LoVo (cell line): ENCODE results near the gene CCL1.
"Not testable (repeated sequence)": the region's sequence is repeated elsewhere in the genome, so short reads cannot be mapped to it uniquely, and the experiment has no call there.

ENCODE experiments used
- DNase-seq: peaks from one replicate; pipeline ENCODE4 v3.0.0-alpha.2; 2016; ENCODE audit warnings: low spot score

The CCL1 gene

DNA sequence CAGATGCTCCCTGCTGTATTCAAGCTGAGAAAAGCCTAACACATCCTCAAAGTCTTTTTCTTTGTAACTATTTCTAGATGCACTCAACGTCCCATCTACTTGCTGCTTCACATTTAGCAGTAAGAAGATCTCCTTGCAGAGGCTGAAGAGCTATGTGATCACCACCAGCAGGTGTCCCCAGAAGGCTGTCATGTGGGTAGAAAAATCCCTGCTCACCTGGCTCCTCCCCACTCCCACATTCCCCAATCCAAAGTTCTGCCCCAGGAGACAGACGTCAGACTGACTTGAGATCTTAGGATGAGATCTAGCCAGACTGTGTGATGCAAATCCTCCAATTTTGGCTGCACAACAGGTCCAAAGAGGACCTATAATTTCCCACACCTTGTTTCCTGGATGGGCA lies 5.6 kb downstream of the CCL1 start:
- DNase-seq, result no peak

DNA sequence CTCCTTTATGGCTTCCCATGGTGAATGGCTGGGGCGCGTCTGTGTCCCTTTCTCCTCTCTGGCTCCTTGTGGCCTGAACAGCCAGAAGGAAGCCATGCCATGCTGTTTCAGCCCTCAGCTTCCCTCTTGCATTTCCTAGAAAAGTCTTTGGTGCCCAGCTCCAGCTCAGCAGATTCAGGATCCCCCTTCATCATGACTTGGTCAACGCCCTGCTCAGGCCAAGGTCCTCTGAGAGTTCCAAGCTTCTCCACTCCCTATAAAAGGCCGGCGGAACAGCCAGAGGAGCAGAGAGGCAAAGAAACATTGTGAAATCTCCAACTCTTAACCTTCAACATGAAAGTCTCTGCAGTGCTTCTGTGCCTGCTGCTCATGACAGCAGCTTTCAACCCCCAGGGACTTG lies 6.8 kb downstream of the CCL1 start, which contains the start of gene CCL13:
Gene CCL13 (plus strand): TSS at position 287 of the 400 bp plus-strand sequence. CDS start 47 bp downstream, at position 334.
- no peak for DNase-seq

DNA sequence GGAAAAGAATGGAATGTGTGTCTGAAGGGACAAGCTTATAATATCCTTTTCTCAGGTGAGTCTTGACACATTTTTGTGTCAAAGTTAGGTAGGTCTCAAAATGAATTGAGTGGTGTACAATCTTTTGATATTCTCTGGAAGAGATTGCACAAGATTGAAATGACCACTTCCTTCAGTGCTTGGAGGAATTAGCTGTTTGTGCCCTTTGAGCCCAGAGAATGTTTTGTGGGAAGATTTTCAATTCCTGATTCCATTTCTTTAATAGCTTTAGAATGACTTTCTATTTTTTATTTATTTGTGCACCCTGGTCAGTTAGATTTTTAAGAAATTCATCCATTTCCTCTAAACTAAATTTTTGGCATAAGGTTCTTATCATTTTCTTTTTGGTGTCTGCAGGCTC lies 8.4 kb downstream of the CCL1 start:
- DNase-seq, result no peak

DNA sequence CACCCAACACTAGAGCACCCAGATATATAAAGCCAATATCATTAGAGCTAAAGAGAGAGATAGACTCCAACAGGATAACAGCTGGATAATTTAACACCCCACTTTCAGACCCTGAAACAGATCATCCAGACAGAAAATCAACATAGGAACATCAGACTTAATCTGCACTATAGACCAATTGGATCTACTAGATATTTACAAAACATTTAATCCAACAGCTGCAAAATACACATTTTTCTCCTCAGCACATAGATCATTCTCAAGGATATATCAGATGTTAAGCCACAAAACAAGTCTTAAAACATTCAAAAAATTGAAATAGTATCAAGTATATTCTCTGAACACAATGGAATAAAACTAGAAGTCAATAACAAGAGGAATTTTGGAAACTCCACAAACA lies 10.8 kb downstream of the CCL1 start:
- DNase-seq, result no peak

DNA sequence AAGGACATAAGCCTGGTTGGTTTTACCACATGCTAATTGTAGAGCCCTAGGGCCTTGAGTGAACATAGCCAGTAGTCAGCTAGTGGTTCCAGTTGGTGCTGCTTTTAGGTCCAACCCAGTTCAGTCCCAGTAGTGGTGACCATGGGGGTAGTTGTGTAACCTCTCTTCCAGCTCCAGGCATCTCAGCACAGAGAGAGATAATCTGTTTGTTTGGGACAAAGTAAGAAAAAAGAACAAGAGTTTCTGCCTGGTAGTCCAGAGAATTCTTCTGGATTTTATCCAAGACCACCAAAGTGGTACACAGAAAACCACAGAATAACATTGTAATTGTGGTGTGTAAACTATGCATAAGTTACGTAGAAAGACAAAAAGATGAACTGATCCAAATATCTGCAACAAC lies 11.9 kb downstream of the CCL1 start:
- no peak for DNase-seq

DNA sequence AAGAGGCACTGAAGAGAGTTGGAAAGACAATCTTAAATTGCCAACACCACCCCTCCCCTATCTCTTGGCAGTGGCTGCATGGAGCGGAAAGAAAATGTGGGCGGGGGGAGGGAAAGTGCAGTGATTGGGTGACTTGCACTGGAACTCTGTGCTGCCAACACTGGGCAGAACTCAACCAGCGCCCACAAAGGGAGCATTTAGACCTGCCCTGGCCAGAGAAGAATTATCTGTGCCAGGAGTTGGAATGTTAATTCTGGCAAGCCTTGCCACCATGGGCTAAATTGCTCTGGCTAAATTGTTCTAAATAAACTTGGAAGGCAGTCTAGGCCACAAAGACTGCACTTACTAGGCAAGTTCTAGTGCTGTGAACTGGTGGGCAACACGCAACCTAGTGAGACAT lies 13.3 kb downstream of the CCL1 start:
- no peak for DNase-seq

DNA sequence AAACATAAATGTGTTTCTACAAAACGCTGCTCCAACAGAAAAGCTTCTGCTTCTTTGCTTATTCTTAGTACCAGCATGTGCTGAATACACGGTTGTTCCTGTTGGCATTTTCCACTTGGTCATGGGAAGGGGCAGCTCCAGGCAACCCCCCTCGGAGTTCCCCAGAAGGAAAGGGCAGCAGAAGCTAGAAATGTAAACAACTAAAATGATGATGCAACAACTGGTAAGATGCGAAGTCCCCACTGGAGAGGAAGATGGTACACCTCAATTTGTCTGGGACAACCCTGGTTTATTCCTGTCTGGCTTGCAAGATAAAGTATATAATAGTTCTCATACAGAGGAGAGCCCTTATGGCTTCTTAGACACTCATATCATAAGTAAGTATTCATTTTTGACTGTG lies 16.0 kb downstream of the CCL1 start:
- no peak for DNase-seq

DNA sequence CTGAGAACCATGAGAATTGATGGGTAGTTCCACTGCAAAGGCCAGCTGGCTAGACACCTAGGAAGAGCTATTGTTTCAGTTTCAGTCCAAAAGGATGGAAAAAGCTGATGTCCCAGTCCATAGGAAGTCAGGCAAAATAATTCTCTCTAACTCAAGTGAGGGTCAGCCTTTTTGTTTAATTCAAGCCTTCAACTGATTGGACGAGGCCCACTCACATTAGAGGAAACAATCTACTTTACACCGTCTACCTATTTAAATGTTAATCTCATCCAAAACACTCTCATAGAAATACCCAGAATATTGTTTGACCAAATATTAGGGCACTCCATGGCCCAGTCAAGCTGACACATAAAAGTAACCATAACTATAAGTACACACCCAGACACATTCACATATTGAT lies 21.1 kb downstream of the CCL1 start:
- DNase-seq, result no peak

DNA sequence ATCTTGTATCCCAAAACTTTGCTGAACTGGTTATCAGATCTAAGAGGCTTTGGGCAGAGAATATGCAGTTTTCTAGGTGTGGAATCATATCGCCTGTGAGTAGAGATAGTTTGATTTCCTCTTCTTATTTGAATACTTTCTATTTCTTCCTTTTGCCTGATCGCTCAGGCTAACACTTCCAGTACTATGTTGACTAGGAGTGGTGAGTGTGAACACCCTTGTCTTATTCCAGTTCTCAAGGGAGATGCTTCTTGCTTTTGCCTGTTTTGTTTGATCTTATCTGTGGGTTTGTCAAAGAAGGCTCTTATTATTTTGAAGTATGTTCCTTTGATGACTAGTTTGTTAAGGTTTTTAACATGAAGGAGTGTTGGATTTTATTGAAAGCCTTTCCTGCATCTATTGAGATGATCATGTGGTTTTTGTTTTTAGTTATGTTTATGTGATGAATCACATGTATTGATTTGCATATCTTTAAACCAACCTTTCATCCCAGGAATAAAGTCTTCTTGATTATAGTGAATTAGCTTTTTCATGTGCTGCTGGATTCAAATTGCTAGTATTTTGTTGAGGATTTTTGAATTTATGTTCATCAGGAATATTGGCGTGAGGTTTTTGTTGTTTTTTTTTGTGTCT lies 23.8 kb downstream of the CCL1 start:
- DNase-seq, result no peak

DNA sequence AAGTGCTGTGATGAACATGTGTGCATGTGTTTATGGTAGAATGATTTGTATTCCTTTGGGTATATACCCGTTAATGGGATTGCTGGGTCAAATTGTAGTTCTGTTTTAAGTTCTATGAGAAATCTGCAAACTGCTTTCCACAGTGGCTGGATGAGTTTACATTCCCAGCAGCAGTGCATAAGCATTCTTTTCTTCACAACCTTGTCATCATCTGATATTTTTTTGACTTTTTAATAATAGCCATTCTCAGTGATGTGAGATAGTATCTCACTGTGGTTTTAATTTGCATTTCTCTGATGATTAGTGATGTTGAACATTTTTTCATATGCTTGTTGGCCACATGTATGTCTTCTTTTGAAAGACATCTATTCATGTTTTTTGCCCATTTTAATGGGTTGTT lies 25.3 kb downstream of the CCL1 start:
- DNase-seq, result no peak

DNA sequence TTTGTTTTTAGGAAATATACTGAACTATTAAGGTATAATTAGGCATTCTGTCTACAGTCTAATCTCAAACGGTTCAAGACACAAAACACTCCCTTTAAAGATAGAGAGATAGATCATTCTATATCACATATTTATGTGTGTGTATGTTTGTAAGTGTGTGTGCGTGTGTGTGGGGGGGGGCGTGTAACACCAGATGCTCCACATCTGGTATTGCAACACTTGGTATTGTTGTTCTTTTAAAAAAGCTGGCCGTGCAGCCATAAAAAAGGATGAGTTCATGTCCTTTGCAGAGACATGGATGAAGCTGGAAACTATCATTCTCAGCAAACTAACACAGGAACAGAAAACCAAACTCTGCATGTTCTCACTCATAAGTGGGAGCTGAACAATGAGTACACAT lies 35.5 kb downstream of the CCL1 start:
- not testable (repeated sequence) for DNase-seq

DNA sequence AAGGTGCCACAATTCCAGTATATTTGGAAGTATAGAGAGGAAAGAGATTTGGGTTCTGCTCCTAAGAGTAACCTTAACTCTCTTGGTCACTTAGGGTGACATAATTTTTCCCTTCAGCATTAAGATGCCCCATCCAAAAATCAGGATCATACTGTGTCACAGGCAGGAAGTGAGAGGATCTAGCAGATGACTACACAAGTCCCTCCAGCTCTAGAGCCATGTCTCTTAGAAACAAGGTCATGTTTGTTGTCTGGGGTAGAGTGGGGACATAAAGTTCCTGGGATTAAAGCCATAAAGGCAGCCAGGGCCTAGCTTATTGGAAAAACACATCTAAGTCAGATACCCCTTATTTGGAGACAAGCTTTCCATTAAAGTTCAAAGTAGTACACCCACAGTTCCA lies 41.1 kb downstream of the CCL1 start:
- no peak for DNase-seq

DNA sequence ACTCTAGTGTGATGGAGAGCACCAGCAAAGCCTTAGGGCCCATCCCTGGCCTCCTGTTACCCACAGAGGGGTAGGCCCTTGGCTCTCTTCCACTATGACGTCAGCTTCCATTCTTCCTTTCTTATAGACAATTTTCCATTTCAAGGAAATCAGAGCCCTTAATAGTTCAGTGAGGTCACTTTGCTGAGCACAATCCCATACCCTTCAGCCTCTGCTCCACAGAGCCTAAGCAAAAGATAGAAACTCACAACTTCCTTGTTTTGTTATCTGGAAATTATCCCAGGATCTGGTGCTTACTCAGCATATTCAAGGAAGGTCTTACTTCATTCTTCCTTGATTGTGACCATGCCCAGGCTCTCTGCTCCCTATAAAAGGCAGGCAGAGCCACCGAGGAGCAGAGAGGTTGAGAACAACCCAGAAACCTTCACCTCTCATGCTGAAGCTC lies 44.0 kb downstream of the CCL1 start, which contains the start of gene CCL8:
Gene CCL8 (plus strand): TSS at position 397 of the 445 bp plus-strand sequence. CDS start 67 bp downstream, outside the sequence.
- no peak for DNase-seq

DNA sequence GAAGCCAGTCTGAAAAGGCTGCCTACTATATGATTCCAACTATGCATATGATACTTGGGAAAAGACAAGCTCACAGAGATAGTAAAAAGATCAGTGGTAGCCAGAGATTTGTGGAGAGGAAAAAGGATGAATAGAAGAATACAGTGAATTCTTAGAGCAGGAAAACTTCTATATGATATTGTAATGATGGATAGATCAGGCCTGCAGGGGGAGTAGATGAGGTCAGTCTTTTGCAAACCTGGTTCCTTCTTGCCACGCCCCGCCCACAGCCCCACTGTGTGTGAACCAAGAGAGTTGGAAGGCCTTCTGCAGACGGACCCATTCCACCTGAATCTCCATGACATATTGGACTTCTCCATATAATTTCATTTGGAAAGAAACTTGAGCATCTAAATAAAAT lies 44.6 kb downstream of the CCL1 start:
- DNase-seq, result no peak

DNA sequence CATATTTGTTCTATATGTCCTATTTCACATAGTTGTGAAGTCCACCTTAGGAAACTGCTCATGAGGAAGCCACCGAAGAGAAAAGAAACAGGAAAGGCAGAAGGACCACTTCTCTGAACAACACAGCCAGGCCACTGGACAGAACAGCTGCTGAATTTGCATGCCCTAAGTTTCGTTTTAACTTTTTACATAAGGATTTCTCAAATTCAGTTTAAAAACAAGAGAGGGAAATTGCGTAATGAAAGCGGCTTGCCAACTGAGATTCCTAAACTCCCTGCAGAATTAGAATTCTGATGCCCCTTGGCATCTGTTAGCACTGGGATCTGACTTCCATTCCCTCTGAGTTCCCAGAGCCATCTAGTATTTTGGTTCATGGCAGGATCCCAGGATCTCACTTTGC lies 48.8 kb downstream of the CCL1 start:
- DNase-seq, result no peak

DNA sequence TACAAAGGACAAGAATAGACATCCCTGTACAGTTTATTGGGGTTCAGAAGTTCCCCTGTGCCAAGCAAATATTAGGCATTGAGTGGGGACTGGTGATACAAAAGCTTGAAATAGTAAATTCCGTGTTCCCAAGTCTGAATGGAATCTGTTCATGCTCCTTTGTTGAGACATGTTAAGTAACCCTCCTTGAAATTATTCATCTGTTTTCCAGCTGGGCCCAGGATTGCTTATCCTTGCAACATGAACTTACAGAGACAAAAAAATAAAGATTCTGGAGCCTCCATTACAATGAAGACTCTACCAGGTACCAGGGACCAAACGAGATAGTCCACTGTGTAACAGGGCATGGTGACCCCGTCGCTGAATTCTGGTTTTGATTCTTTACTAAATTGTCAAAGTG lies 49.9 kb downstream of the CCL1 start:
- DNase-seq, result no peak

DNA sequence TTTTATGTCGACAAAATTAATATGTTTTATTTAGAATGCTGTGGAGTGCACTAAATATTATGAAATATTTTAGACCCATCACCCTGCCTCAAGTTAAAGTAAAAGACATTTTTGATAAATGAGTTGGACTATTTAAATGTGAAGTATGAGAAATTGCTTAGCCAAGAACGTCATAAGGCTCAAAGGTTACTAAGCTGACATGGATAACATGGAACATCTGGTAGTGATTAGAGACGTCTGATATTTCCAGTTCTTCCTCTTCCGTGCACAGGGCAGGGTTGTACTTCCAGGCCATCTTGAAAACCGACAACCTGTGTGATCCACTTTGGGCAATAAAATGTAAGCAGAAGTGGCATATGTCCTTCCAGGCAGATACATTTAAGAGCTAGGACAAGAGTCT lies 51.0 kb downstream of the CCL1 start:
- DNase-seq, result no peak

DNA sequence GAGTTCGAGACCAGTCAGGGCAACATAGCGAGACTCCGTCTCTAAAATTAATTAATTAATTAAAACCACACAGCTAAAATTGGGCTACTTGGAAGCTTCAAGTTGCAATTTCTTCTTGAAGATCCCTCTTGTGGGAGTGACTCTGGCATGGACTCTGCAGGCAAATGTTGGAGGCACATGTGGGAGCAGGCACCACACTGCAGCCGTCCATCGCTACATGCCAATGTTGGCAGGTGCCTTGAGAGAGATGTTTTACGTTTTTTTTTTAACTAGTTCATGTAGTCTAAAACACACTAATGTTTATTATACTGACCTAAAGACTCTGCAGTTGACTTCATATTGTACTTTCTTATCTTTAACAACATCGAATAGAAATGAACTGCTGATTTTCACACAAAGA lies 51.7 kb downstream of the CCL1 start:
- DNase-seq, result no peak
